ENCODE results near the gene ATP1A2.
"Not testable (repeated sequence)": the region's sequence is repeated elsewhere in the genome, so short reads cannot be mapped to it uniquely, and the experiment has no call there.

ATP1A2 gene

GRCh38 chr1:160101037-160101716 lies 14.4 kb upstream of the ATP1A2 start:
- DNase-seq (ENCODE audit: low read depth) = peak; percentile 65

GRCh38 chr1:160101717-160102522 lies 13.6 kb upstream of the ATP1A2 start:
- DNase-seq (ENCODE audit: low read depth) = no peak

GRCh38 chr1:160103658-160104408 lies 11.7 kb upstream of the ATP1A2 start:
- DNase-seq (ENCODE audit: low read depth) = no peak

- DNase-seq (ENCODE audit: low read depth) = no peak
Observed at GRCh38 chr1:160104486-160104885, 11.1 kb upstream of the ATP1A2 start.

- DNase-seq (ENCODE audit: low read depth) = no peak
Observed at GRCh38 chr1:160105155-160105554, 10.4 kb upstream of the ATP1A2 start.

GRCh38 chr1:160107512-160107911 lies 8.0 kb upstream of the ATP1A2 start:
- no peak for DNase-seq (ENCODE audit: low read depth)

GRCh38 chr1:160108888-160109662 lies 6.5 kb upstream of the ATP1A2 start:
- no peak for DNase-seq (ENCODE audit: low read depth)

- DNase-seq (ENCODE audit: low read depth) = no peak
Observed at GRCh38 chr1:160109686-160110085, 5.9 kb upstream of the ATP1A2 start.

- not testable (repeated sequence) for DNase-seq (ENCODE audit: low read depth)
Observed at GRCh38 chr1:160111462-160111861, 4.1 kb upstream of the ATP1A2 start.

GRCh38 chr1:160112357-160112756 lies 3.2 kb upstream of the ATP1A2 start:
- DNase-seq (ENCODE audit: low read depth) = no peak

GRCh38 chr1:160113407-160113806 lies 2.2 kb upstream of the ATP1A2 start:
- DNase-seq (ENCODE audit: low read depth) = no peak

GRCh38 chr1:160114085-160114484 lies 1.5 kb upstream of the ATP1A2 start:
- DNase-seq (ENCODE audit: low read depth) = no peak

GRCh38 chr1:160116283-160117147 lies 956 bp downstream of the ATP1A2 start:
- DNase-seq (ENCODE audit: low read depth) = no peak

GRCh38 chr1:160117300-160117699 lies 1.7 kb downstream of the ATP1A2 start:
- DNase-seq (ENCODE audit: low read depth) = no peak

GRCh38 chr1:160117709-160118183 lies 2.2 kb downstream of the ATP1A2 start:
- DNase-seq (ENCODE audit: low read depth) = no peak

GRCh38 chr1:160118928-160119327 lies 3.4 kb downstream of the ATP1A2 start:
- DNase-seq (ENCODE audit: low read depth) = no peak

GRCh38 chr1:160120797-160121196 lies 5.2 kb downstream of the ATP1A2 start:
- DNase-seq (ENCODE audit: low read depth) = no peak

- DNase-seq (ENCODE audit: low read depth) = no peak
Observed at GRCh38 chr1:160121388-160121787, 5.8 kb downstream of the ATP1A2 start.

- DNase-seq (ENCODE audit: low read depth) = no peak
Observed at GRCh38 chr1:160122978-160123495, 7.5 kb downstream of the ATP1A2 start.

GRCh38 chr1:160123726-160124125 lies 8.2 kb downstream of the ATP1A2 start:
- DNase-seq (ENCODE audit: low read depth) = no peak
